Glutamatergic neuron (in vitro differentiated cells): ENCODE measurements around the gene CDH8. TPM values are rescaled to one million over a fixed set of nuclear protein-coding genes. Genes with fewer than 3 reads are reported as not detected.

Experiments used
- DNase-seq: peaks from one replicate; pipeline ENCODE4 v3.0.0; 2022
- H3K27ac Mint-ChIP-seq: one replicate; pipeline ENCODE4 v1.8.0; 2020; ENCODE audit warnings: mild to moderate bottlenecking, mixed read lengths, inconsistent platforms; ENCODE audit not compliant: unreplicated experiment
- H3K27me3 Mint-ChIP-seq: one replicate; pipeline ENCODE4 v1.8.0; 2020; ENCODE audit warnings: mild to moderate bottlenecking, moderate library complexity, mixed read lengths, inconsistent platforms; ENCODE audit not compliant: unreplicated experiment
- H3K36me3 Mint-ChIP-seq: one replicate; pipeline ENCODE4 v1.8.0; 2020; ENCODE audit warnings: mild to moderate bottlenecking, mixed read lengths, inconsistent platforms; ENCODE audit not compliant: unreplicated experiment
- H3K4me1 Mint-ChIP-seq: one replicate; pipeline ENCODE4 v1.8.0; 2020; ENCODE audit warnings: mild to moderate bottlenecking, low read depth, mixed read lengths, inconsistent platforms; ENCODE audit not compliant: unreplicated experiment
- H3K4me3 Mint-ChIP-seq: one replicate; pipeline ENCODE4 v1.8.0; 2020; ENCODE audit warnings: mild to moderate bottlenecking, mixed read lengths, inconsistent platforms; ENCODE audit not compliant: unreplicated experiment
- H3K9me3 Mint-ChIP-seq: one replicate; pipeline ENCODE4 v1.8.0; 2020; ENCODE audit warnings: mild to moderate bottlenecking, moderate library complexity, mixed read lengths, inconsistent platforms; ENCODE audit not compliant: unreplicated experiment
- total RNA-seq: library from RNA; stranded (reverse); fragmentation: NEBNext Ultra II Directional; extraction: Animal tissue kit (Norgen Biotek cat#: 25700); gene quantifications from one replicate; pipeline ENCODE4 v1.2.1, GENCODE V29; 2021; ENCODE audit not compliant: unreplicated experiment
- TF ChIP-seq, protein P1 (sequence below): fragments of 200-600 bp; sonication (generic); IDR thresholded peaks from one replicate; pipeline ENCODE4 v1.5.0; 2021; ENCODE audit not compliant: partially characterized antibody, unreplicated experiment

The CDH8 gene
- total RNA-seq, 1 donor from 2014 or later: 5.5 TPM

GRCh38 chr16:62059527-62059926 lies 23.3 kb upstream of the CDH8 start:
- H3K9me3 Mint-ChIP-seq: no peaks in the 10 kb centered on the region
- no peaks in the 10 kb centered on the region for H3K27me3 Mint-ChIP-seq
- DNase-seq: no peak

GRCh38 chr16:62058412-62058811 lies 22.2 kb upstream of the CDH8 start:
- no peaks in the 10 kb centered on the region for H3K4me1 Mint-ChIP-seq
- H3K9me3 Mint-ChIP-seq: no peaks in the 10 kb centered on the region
- no peak overlapping the region for H3K27ac Mint-ChIP-seq
- no peaks in the 10 kb centered on the region for H3K36me3 Mint-ChIP-seq
- H3K4me3 Mint-ChIP-seq: no peak overlapping the region
- DNase-seq: no peak
- H3K27me3 Mint-ChIP-seq: no peaks in the 10 kb centered on the region
- TF ChIP-seq, protein P1, sequence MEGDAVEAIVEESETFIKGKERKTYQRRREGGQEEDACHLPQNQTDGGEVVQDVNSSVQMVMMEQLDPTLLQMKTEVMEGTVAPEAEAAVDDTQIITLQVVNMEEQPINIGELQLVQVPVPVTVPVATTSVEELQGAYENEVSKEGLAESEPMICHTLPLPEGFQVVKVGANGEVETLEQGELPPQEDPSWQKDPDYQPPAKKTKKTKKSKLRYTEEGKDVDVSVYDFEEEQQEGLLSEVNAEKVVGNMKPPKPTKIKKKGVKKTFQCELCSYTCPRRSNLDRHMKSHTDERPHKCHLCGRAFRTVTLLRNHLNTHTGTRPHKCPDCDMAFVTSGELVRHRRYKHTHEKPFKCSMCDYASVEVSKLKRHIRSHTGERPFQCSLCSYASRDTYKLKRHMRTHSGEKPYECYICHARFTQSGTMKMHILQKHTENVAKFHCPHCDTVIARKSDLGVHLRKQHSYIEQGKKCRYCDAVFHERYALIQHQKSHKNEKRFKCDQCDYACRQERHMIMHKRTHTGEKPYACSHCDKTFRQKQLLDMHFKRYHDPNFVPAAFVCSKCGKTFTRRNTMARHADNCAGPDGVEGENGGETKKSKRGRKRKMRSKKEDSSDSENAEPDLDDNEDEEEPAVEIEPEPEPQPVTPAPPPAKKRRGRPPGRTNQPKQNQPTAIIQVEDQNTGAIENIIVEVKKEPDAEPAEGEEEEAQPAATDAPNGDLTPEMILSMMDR: no peak

More at GRCh38 chr16:62059527-62059926, 23.3 kb upstream of the CDH8 start:
- TF ChIP-seq, protein P1: no peak
- Mint-ChIP-seq H3K36me3 (no peaks in the 10 kb centered on the region), H3K27ac (no peak overlapping the region), H3K4me3 (no peak overlapping the region), H3K4me1 (no peaks in the 10 kb centered on the region)

GRCh38 chr16:62051942-62052341 lies 15.7 kb upstream of the CDH8 start:
- TF ChIP-seq, protein P1: no peak
- Mint-ChIP-seq H3K27me3 (peaks cover 3% of the 10 kb centered on the region), H3K9me3 (no peaks in the 10 kb centered on the region), H3K4me3 (no peak overlapping the region), H3K27ac (no peak overlapping the region), H3K36me3 (no peaks in the 10 kb centered on the region), H3K4me1 (no peaks in the 10 kb centered on the region)
- DNase-seq: no peak

- Mint-ChIP-seq H3K36me3 (no peaks in the 10 kb centered on the region), H3K27ac (no peak overlapping the region), H3K27me3 (peaks cover 3% of the 10 kb centered on the region), H3K4me3 (no peak overlapping the region), H3K4me1 (no peaks in the 10 kb centered on the region), H3K9me3 (no peaks in the 10 kb centered on the region)
- TF ChIP-seq, protein P1: no peak
- no peak for DNase-seq
Observed at GRCh38 chr16:62050793-62051192, 14.6 kb upstream of the CDH8 start.

DNA sequence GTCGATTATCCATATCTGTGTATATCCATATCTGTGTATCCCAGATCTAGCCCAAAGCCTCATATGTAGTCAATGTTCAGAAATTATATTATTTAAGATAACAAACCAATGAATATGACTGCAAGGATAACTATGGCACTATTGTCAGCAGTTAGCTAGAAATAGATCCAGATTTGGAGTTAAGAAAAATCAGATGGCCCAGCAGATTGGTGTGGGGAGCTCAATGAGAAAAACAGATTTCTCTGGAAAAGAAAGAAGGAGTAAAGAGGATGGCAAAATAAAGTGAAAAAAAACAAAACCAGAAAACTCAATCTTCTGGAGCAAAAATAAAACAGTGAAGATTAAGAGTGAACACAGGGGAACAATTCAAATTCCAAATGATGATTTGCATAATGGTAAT lies 10.6 kb upstream of the CDH8 start:
- Mint-ChIP-seq H3K4me1 (no peaks in the 10 kb centered on the region), H3K27me3 (no peaks in the 10 kb centered on the region), H3K36me3 (no peaks in the 10 kb centered on the region), H3K4me3 (no peak overlapping the region), H3K9me3 (no peaks in the 10 kb centered on the region), H3K27ac (no peak overlapping the region)
- TF ChIP-seq, protein P1: no peak
- no peak for DNase-seq
